Thymus (tissue), 11 donors: ENCODE data around the gene ATF7. TPM values are rescaled to one million over a fixed set of nuclear protein-coding genes. Genes with fewer than 3 reads are reported as not detected.
"Not testable (repeated sequence)": the region's sequence is repeated elsewhere in the genome, so short reads cannot be mapped to it uniquely, and the experiment has no call there.

ENCODE experiments used
- DNase-seq, 9 donors: peaks; one replicate each; pipeline ENCODE4 v3.0.0-alpha.2; 2013; ENCODE audit warnings: low spot score in 9 of 9, low read depth in 6 of 9, missing footprints in 1 of 9
- H3K27ac ChIP-seq, 2 donors: one replicate each; pipeline ENCODE4 v1.5.1; 2013; ENCODE audit warnings: control low read depth in 1 of 2, low read depth in 1 of 2, low read length in 1 of 2, mild to moderate bottlenecking in 1 of 2, moderate library complexity in 1 of 2
- H3K27me3 ChIP-seq, 2 donors: one replicate each; pipeline ENCODE4 v1.5.1; 2013; ENCODE audit warnings: low read length in 1 of 2; ENCODE audit not compliant: control insufficient read depth in 2 of 2, insufficient read depth in 1 of 2
- H3K36me3 ChIP-seq, 2 donors: one replicate each; pipeline ENCODE4 v1.5.1; 2013; ENCODE audit warnings: low read length in 1 of 2, mild to moderate bottlenecking in 1 of 2, moderate library complexity in 1 of 2; ENCODE audit not compliant: control insufficient read depth in 2 of 2, insufficient read depth in 2 of 2
- H3K4me1 ChIP-seq, 2 donors: one replicate each; pipeline ENCODE4 v1.5.1; 2013; ENCODE audit warnings: low read length in 2 of 2; ENCODE audit not compliant: control insufficient read depth in 2 of 2, insufficient read depth in 2 of 2
- H3K4me3 ChIP-seq, 2 donors: one replicate each; pipeline ENCODE4 v1.5.1; 2013; ENCODE audit warnings: low read length in 2 of 2, control low read depth in 1 of 2, mild to moderate bottlenecking in 1 of 2
- H3K9me3 ChIP-seq, 2 donors: one replicate each; pipeline ENCODE4 v1.5.1; 2013; ENCODE audit warnings: low read length in 1 of 2, mild to moderate bottlenecking in 1 of 2; ENCODE audit not compliant: control insufficient read depth in 2 of 2, insufficient read depth in 1 of 2
- WGBS: extraction: QIAGEN DNeasy Blood & Tissue Kit; methylation state at CpG from one replicate; pipeline ENCODE4 v1.1.7; 2013; 5-methylcytosine and 5-hydroxymethylcytosine counted together
- polyA plus RNA-seq: library from polyadenylated mRNA; stranded (reverse); fragments of 200-250 nt; gene quantifications from one replicate; pipeline ENCODE4 v1.2.3, GENCODE V29; 2013
- total RNA-seq: library from RNA; stranded (reverse); fragments of 120-200 nt; gene quantifications from one replicate; pipeline ENCODE4 v1.2.4, GENCODE V29; 2013
- donor health status: healthy.

The ATF7 gene
- total and polyA plus RNA-seq, 2 donors = 6.0 to 15.8 TPM

DNA sequence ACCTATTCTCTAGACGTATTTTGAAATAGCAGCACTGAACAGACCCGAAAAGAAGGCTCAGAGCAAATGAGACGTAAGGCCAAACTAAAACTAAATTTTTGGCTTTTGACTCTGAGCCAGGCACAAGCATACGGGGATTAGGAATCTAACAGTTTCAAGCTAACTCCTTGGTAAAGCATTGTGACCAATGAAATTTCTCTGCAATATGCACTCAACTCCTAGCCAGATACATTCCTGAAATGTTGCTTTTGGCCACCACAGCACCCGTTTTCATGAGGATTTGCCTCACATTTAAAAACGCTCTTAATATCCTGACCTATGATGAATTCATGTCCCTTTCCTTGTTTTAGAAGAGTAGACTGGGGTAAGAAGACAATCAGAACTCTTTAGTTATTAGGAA, 65.8 kb downstream of the ATF7 start:
- Histone ChIP-seq H3K27me3 (no peaks in the 10 kb centered on the region), H3K9me3 (no peaks in the 10 kb centered on the region), H3K27ac (no peak overlapping the region), H3K36me3 (no peaks in the 10 kb centered on the region), H3K4me1 (peaks cover 11 to 16% of the 10 kb centered on the region in 2 donors), H3K4me3 (no peak overlapping the region)
- DNase-seq = no peak
- 91% methylated on average over 6 of the region's 6 CpGs for WGBS

GRCh38 chr12:53558631-53559030, 67.6 kb downstream of the ATF7 start:
- Histone ChIP-seq H3K4me1 (peaks cover 0 to 5% of the 10 kb centered on the region in 2 donors), H3K9me3 (no peaks in the 10 kb centered on the region), H3K36me3 (no peaks in the 10 kb centered on the region), H3K27ac (no peak overlapping the region), H3K4me3 (no peak overlapping the region), H3K27me3 (no peaks in the 10 kb centered on the region)
- no peak for DNase-seq
- 100% methylated on average over 1 of the region's 1 CpG for WGBS

DNA sequence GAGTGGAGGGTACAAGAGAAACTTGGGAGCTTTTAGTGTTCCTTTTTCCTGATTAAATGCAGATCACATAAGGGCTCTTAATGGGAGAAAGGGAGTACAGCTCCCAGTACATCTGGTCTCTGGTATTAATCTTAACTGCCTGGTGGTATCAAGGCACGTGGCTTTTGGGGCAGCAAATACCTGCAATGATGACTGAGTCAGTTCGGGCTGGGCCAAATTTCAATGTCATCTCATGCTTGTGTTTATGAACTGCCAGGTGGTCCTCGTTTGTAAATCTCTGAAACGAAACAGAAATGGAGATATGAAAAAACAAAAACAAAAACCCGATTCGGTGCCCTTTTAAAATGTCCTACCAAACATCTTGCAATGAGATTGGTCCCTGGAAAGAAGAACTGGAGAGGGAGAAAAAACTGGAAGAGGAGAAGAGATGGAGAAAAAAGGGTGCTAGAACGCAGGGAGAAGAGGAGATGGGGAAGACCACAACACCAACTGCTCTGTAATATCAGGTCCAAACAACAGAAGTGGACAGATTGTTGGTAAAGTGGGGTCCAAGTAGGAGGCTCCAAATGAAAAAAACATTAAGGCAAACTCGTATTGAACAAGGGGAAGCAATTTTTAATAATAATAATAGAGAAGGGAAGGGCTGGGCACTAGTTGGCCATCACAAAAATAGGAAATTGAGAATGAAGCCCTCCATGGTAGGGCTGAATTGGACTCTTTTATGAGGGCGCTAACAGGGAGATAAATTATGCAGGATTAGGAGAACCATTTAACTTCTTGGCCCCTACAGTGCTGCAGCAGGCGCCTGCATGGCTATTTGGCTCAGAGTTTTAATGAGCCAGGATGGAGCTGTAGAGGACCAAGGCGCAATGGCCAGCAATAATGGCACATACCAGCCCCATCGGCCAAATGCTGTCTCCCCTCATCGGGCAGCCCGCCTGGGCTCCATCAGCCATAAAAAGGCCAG, 73.5 kb downstream of the ATF7 start:
- Histone ChIP-seq H3K4me1 (peaks cover 0 to 2% of the 10 kb centered on the region in 2 donors), H3K36me3 (peaks cover 10 to 25% of the 10 kb centered on the region in 2 donors), H3K27me3 (no peaks in the 10 kb centered on the region), H3K27ac (no peak overlapping the region), H3K9me3 (peaks cover 0 to 3% of the 10 kb centered on the region in 2 donors), H3K4me3 (no peak overlapping the region)
- WGBS = 95% methylated on average over 14 of the region's 14 CpGs
- DNase-seq = no peak

DNA sequence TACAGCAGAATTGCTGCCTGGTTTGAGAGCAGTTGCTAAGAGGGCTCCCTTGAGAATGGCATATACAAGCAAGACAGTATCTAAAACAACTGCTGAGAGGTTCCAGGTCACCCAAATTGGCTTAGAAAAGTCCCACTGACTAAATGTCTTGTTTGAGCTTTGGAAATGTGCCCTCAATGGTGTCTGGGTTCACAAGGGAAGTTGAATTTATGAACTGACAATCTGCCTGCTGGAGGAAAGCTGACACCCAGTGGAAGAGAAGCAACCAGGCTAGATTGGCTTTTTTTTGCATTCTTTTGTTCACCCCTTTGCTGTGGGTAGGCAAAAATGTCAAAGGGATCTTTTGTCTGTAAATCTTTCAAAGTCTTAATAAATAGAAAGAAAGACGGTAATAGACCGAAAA, 74.3 kb downstream of the ATF7 start:
- DNase-seq = peak in 1 of 9 donors; percentile 28
- H3K4me3 ChIP-seq = no peak overlapping the region
- peaks cover 11 to 27% of the 10 kb centered on the region in 2 donors for H3K36me3 ChIP-seq

GRCh38 chr12:53550595-53550994, 75.6 kb downstream of the ATF7 start:
- H3K36me3 ChIP-seq = peaks cover 11 to 27% of the 10 kb centered on the region in 2 donors
- no peak overlapping the region for H3K27ac ChIP-seq
- no peak for DNase-seq
- H3K27me3 ChIP-seq = no peaks in the 10 kb centered on the region
- no peak overlapping the region for H3K4me3 ChIP-seq
- H3K9me3 ChIP-seq = peaks cover 0 to 3% of the 10 kb centered on the region in 2 donors
- peaks cover 0 to 2% of the 10 kb centered on the region in 2 donors for H3K4me1 ChIP-seq
- WGBS = 97% methylated on average over 1 of the region's 1 CpG

More for the DNA sequence above, 74.3 kb downstream of the ATF7 start:
- 32% methylated on average over 2 of the region's 2 CpGs for WGBS
- Histone ChIP-seq H3K27me3 (no peaks in the 10 kb centered on the region), H3K9me3 (peaks cover 0 to 3% of the 10 kb centered on the region in 2 donors), H3K27ac (no peak overlapping the region), H3K4me1 (peaks cover 0 to 2% of the 10 kb centered on the region in 2 donors)

DNA sequence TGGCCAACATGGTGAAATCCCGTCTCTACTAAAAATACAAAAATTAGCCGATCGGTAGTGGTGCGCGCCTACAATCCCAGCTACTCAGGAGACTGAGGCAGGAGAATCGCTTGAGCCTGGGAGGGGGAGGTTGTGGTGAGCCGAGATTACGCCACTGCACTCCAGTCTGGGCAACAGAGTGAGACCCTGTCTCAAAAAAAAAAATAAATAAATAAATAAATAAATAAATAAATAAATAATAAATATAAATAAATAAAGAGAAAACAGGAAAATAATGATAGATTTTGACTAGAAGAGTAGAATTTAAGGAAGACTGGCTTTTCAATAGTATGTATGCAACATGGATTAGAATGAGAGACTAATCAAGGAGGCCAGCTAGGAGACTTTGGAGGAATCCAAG, 76.1 kb downstream of the ATF7 start:
- 99% methylated on average over 8 of the region's 8 CpGs for WGBS
- DNase-seq, H3K4me3 ChIP-seq, H3K9me3 ChIP-seq, H3K27ac ChIP-seq, H3K4me1 ChIP-seq, H3K27me3 ChIP-seq: not testable (repeated sequence)
- peaks cover 11 to 27% of the 10 kb centered on the region in 2 donors for H3K36me3 ChIP-seq

DNA sequence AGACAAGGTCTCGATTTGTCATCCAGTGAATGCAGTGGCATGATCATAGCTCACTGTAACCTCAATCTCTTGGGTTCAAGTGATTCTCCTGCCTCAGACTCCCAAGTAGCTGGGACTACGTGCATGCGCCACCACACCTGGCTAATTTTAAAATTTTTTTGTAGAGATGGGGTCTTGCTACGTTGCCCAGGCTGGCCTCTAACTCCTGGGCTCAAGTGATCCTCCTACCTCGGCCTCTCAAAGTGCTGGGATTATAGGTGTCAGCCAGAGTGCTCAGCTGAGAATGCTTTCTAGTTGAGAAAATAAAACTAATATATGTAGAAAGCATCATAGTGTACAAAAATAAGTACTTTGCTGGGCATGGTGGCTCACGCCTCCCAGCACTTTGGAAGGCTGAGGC, 77.8 kb downstream of the ATF7 start:
- H3K27ac ChIP-seq, H3K9me3 ChIP-seq, H3K27me3 ChIP-seq, DNase-seq, H3K4me1 ChIP-seq, H3K4me3 ChIP-seq: not testable (repeated sequence)
- 98% methylated on average over 6 of the region's 6 CpGs for WGBS
- H3K36me3 ChIP-seq = peaks cover 11 to 28% of the 10 kb centered on the region in 2 donors

GRCh38 chr12:53543539-53543938, 82.6 kb downstream of the ATF7 start:
- WGBS = 37% methylated on average over 5 of the region's 5 CpGs
- Histone ChIP-seq H3K4me1 (no peaks in the 10 kb centered on the region), H3K4me3 (no peak overlapping the region), H3K9me3 (peaks cover 0 to 3% of the 10 kb centered on the region in 2 donors), H3K27me3 (no peaks in the 10 kb centered on the region), H3K36me3 (peaks cover 13 to 44% of the 10 kb centered on the region in 2 donors), H3K27ac (peak overlapping the region in 1 of 2 donors; percentile 26)
- peak; percentile 18 to 77 (median 45) for DNase-seq

- Histone ChIP-seq H3K27ac (no peak overlapping the region), H3K4me1 (no peaks in the 10 kb centered on the region), H3K9me3 (no peaks in the 10 kb centered on the region), H3K27me3 (no peaks in the 10 kb centered on the region), H3K4me3 (no peak overlapping the region), H3K36me3 (peaks cover 18 to 63% of the 10 kb centered on the region in 2 donors)
- no peak for DNase-seq
- WGBS = 98% methylated on average over 3 of the region's 3 CpGs
Measured at GRCh38 chr12:53539526-53539925, 86.7 kb downstream of the ATF7 start.
